ENCODE data around the gene BCAR3.

Gene BCAR3

GRCh38 chr1:93681101-93681988, at the start of gene BCAR3:
Gene BCAR3 (minus strand): TSS chr1:93681837. CDS start chr1:93674930, 6,907 bp downstream.
- DNase-seq: peak; percentile 51

GRCh38 chr1:93730621-93731020, 49.0 kb upstream of the BCAR3 start:
- no peak for DNase-seq

- DNase-seq: no peak
These were observed 48.3 kb upstream of the BCAR3 start for GRCh38 chr1:93729906-93730305.

- no peak for DNase-seq
These were observed 47.9 kb upstream of the BCAR3 start for GRCh38 chr1:93729502-93729901.

- no peak for DNase-seq
These were observed 47.0 kb upstream of the BCAR3 start for GRCh38 chr1:93728480-93729131.

- no peak for DNase-seq
These were observed 42.2 kb upstream of the BCAR3 start for GRCh38 chr1:93723733-93724270.

- no peak for DNase-seq
These were observed 41.5 kb upstream of the BCAR3 start for GRCh38 chr1:93723110-93723509.

GRCh38 chr1:93722081-93723031, 40.7 kb upstream of the BCAR3 start:
- DNase-seq: no peak

GRCh38 chr1:93720956-93721626, 39.5 kb upstream of the BCAR3 start:
- DNase-seq: no peak

GRCh38 chr1:93717640-93718039, 36.0 kb upstream of the BCAR3 start:
- DNase-seq: no peak

GRCh38 chr1:93716941-93717368, 35.3 kb upstream of the BCAR3 start:
- DNase-seq: peak; percentile 20

GRCh38 chr1:93716163-93716562, 34.5 kb upstream of the BCAR3 start:
- DNase-seq: no peak

GRCh38 chr1:93715529-93716126, 34.0 kb upstream of the BCAR3 start:
- DNase-seq: peak; percentile 50

- no peak for DNase-seq
These were observed 32.7 kb upstream of the BCAR3 start for GRCh38 chr1:93714356-93714755.

GRCh38 chr1:93713341-93713740, 31.7 kb upstream of the BCAR3 start:
- DNase-seq: no peak

- peak; percentile 35 for DNase-seq
These were observed 31.1 kb upstream of the BCAR3 start for GRCh38 chr1:93712741-93713140.

- DNase-seq: no peak
These were observed 29.1 kb upstream of the BCAR3 start for GRCh38 chr1:93710499-93711453.

GRCh38 chr1:93708734-93709481, 27.3 kb upstream of the BCAR3 start:
- DNase-seq: peak; percentile 47

GRCh38 chr1:93707956-93708355, 26.3 kb upstream of the BCAR3 start:
- no peak for DNase-seq

All from hematopoietic multipotent progenitor cell treated with erythropoietin and hydrocortisone succinate and interleukin-3 and kit ligand, for 6 days (in vitro differentiated cells).